Right cardiac atrium (tissue), 5 donors: Measurements from ENCODE around the gene ZMAT3. TPM values are rescaled to one million over a fixed set of nuclear protein-coding genes. Genes with fewer than 3 reads are reported as not detected.

Experiments used
- ATAC-seq, 2 donors: fragments of 200-7000 bp; cut with Tn5 transposase; one replicate each; pipeline versions ENCODE4 v1.8.0 to v1.9.1; 2020; ENCODE audit warnings: moderate library complexity in 2 of 2, mild to moderate bottlenecking in 1 of 2
- DNase-seq, 3 donors: peaks; one replicate each; pipeline ENCODE4 v3.0.0-alpha.2; 2020
- H3K27ac ChIP-seq: one replicate; pipeline ENCODE4 v1.5.1; 2013; ENCODE audit warnings: mild to moderate bottlenecking, low read length, control low read depth, moderate library complexity
- H3K27me3 ChIP-seq: one replicate; pipeline ENCODE4 v1.6.1; 2013; ENCODE audit not compliant: control insufficient read depth, insufficient read depth
- H3K4me1 ChIP-seq: one replicate; pipeline ENCODE4 v1.6.1; 2013; ENCODE audit warnings: low read length; ENCODE audit not compliant: control insufficient read depth, insufficient read depth
- H3K4me3 ChIP-seq: one replicate; pipeline ENCODE4 v1.5.1; 2013; ENCODE audit warnings: low read length, control low read depth
- H3K9me3 ChIP-seq: one replicate; pipeline ENCODE4 v1.6.1; 2013; ENCODE audit warnings: low read length; ENCODE audit not compliant: control insufficient read depth
- WGBS: extraction: QIAGEN DNeasy Blood & Tissue Kit; methylation state at CpG from one replicate; pipeline ENCODE4 v1.1.7; 2013; 5-methylcytosine and 5-hydroxymethylcytosine counted together
- intact Hi-C, 4 donors: fragments of 100-400 bp; cut with DNase I; formaldehyde crosslinking; loops; one replicate each; pipeline versions ENCODE4 v1.11.0 to v1.14.0; 2022 to 2023
- polyA plus RNA-seq: library from polyadenylated mRNA; stranded (reverse); fragments of 200-250 nt; gene quantifications from one replicate; pipeline ENCODE4 v1.2.3, GENCODE V29; 2013
- total RNA-seq, 4 donors: library from RNA; stranded (reverse); fragmentation: NEBNext Ultra II Directional; extraction: Animal tissue kit (Norgen Biotek cat#: 25700); gene quantifications; one replicate each; pipeline ENCODE4 v1.2.1, GENCODE V29; 2021
- donor health status: healthy with polysubstance abuse.
- donor health status: DM: no; HTN: yes; CAD: no.
- donor health status: DM: no; HTN: no; CAD: no.
- donor health status: DM: no; HTN: yes; CAD: no; lungs with severe emphysema.
- donor health status: DM: yes; HTN: yes; CAD: no.

ZMAT3 gene
- total and polyA plus RNA-seq, 5 donors = 3.4 to 16.6 (median 14.6) TPM

DNA sequence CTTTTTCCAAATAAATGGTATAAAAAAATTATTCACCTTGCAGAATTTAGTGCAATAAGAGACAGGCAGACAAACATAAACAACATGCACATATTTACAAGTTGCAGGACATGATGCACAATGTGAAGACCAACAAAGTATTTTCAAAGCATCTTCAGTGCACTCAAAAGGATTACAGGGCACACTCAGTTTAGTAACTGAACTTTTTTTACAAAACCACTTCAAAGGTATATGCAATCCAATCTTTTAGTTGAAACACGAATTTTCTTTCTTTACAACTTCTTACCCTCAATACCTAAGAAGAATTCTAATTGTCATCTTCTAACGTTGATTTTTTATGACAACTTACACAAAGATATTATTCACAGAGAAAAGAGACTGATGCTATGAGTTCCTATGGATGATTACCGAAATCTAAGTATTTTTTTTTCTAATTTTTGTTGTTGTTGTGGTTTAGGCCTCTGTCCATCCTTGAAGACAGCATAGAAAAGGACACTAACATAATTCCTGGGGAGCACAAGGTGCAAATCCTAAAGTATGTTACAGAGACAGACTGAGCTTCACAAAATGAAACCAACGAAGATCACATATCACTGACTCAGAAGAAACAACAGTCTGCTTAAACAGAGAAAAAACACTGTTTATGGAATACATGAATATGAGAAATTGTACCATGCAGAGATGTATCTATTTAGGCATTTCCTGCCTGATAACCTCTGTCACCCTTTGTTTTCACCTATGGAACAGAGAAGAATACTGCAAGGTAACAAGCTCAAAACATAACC is 50.3 kb downstream of the ZMAT3 start:
- DNase-seq (no peak), ATAC-seq (no peak)
- Histone ChIP-seq H3K27me3 (no peaks in the 10 kb centered on the region), H3K27ac (no peak overlapping the region), H3K4me1 (peaks cover 1% of the 10 kb centered on the region), H3K4me3 (no peak overlapping the region), H3K9me3 (no peaks in the 10 kb centered on the region)
- WGBS = 86% methylated on average over 4 of the region's 4 CpGs
- intact Hi-C loops = no loop called here

DNA sequence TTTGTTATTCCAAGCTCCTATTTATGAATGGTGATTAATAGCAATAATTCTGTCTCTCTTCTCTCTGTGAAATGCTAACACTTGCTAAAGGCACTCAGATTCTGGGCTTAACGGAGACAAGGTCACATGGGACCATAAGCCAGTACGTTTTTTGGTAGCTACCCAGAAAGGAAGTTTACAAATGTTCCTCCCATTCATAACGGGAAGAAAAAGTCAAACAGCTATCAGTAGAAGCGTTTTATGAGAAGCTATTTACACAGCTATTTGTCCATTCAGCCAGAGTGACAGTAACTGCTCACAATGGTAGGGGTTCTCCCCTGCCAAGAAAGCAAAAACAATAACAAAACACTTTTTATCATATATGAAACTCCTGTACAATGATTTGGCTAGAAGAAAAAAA is 51.5 kb downstream of the ZMAT3 start:
- DNase-seq (no peak), ATAC-seq (peak; percentile 78)
- Histone ChIP-seq H3K9me3 (no peaks in the 10 kb centered on the region), H3K4me3 (no peak overlapping the region), H3K4me1 (peaks cover 1% of the 10 kb centered on the region), H3K27ac (no peak overlapping the region), H3K27me3 (no peaks in the 10 kb centered on the region)
- WGBS = 15% methylated on average over 4 of the region's 4 CpGs
- intact Hi-C loops = no loop called here

DNA sequence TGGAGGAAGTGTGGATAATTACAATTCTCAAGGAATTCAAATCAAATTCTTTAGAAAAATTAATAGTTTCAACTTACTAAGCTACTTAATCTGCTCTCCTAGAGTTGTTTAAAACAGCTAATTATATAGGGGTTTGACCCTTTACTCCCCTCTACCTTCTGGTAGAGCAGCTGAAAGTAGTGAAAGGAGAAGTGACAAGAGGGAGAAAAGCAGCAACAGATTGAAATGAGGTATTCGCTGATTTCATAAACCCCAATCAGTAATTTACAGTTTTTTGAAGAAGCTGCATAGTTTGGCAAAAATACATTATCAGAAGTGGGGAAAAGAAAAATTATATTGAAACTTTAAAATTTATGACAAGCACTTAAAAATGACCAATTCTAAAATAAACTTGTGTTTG is 52.8 kb downstream of the ZMAT3 start:
- peaks cover 1% of the 10 kb centered on the region for H3K4me1 ChIP-seq
- WGBS = 92% methylated on average over 1 of the region's 1 CpG
- ATAC-seq = no peak
- no peak overlapping the region for H3K4me3 ChIP-seq
- intact Hi-C loops = loop anchor here in 3 of 4 donors (5.0 to 10.0 kb wide), 3 partner anchors 76 to 298 kb away; no protein-coding TSS in a partner anchor
- DNase-seq = no peak
- H3K9me3 ChIP-seq = no peaks in the 10 kb centered on the region
- no peaks in the 10 kb centered on the region for H3K27me3 ChIP-seq
- no peak overlapping the region for H3K27ac ChIP-seq

DNA sequence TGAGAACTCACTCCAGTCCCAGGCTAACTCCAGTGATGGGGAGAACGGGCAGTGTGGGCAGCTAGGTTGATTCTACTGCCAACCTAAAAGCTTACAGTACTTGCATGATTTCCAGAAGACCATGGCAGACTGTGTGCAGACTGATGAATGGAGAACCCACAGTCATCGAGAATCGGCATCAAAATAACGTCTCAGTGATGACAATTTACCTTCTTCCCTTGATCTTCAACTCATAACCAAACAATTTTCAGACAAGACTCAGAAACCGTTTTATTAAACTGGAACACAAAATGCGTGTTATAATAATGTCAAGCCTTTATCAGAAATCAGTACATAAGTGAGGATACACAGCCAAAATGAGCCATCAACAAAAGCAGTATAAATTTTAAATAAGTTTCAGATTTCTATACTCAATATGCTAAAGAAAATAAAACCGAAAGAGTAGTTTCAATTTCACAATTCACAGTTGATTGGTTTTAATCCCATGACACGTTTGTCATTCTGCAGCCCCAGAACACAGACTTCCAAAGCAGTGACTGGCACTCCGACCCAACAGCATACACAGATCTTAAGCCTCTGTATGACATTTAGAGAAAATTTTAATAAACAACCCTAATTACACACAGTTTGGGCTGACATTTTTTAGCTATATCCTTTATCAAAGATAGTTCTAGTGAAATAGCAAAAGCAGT is 54.5 kb downstream of the ZMAT3 start:
- Histone ChIP-seq H3K27me3 (no peaks in the 10 kb centered on the region), H3K9me3 (no peaks in the 10 kb centered on the region), H3K27ac (no peak overlapping the region), H3K4me3 (no peak overlapping the region), H3K4me1 (peaks cover 1% of the 10 kb centered on the region)
- DNase-seq (no peak), ATAC-seq (no peak)
- intact Hi-C loops = loop anchor here (2.0 to 10.0 kb wide), 4 partner anchors 78 to 300 kb away; no protein-coding TSS in a partner anchor
- 85% methylated on average over 9 of the region's 9 CpGs for WGBS

DNA sequence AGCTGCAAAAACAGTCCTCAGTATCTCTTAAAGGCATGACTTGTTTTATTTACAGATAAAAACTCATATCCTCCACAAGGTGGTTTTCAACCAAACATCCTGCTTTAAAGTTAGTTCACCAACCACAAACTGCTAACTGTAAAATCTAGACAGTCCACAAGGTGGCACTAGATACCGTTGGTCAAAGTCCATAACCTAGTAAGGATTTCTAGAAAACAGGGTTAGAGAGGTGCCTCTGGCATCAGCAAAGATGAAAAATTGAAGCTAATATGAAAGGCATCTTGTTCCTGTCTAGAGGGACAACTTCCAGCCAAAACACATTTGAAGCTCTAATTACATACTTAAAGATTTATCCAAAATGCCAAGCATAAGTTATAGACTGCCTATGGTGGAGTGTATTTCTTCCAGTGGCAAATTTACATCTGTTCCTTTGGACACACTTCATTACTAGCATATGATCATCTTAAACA is 56.0 kb downstream of the ZMAT3 start:
- ATAC-seq = peak; percentile 74 to 81
- 1% methylated on average over 1 of the region's 1 CpG for WGBS
- H3K4me1 ChIP-seq = peaks cover under 1% of the 10 kb centered on the region
- intact Hi-C loops = loop anchor here (2.0 to 10.0 kb wide), 4 partner anchors 79 to 302 kb away; no protein-coding TSS in a partner anchor
- no peak for DNase-seq
- H3K27ac ChIP-seq = no peak overlapping the region
- H3K4me3 ChIP-seq = no peak overlapping the region
- no peaks in the 10 kb centered on the region for H3K9me3 ChIP-seq
- no peaks in the 10 kb centered on the region for H3K27me3 ChIP-seq

DNA sequence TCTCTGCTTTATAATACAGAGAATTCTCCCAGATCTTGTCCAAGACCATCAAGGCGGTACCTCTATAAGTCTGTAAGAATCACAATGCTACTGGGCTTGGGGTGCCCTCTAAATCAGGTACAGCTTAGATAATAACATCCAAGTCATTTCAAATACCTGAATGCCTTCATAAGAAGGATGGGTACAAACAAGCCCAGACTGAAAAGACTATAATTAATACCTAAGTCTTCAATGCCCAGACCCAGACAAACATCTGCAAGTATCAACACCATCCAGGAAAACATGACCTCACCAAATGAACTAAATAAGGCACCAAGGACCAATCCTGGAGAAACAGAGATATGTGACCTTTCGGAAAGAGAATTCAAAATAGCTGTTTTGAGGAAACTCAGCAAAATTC is 65.9 kb downstream of the ZMAT3 start:
- Histone ChIP-seq H3K27me3 (no peaks in the 10 kb centered on the region), H3K4me1 (no peaks in the 10 kb centered on the region), H3K27ac (no peak overlapping the region), H3K9me3 (no peaks in the 10 kb centered on the region), H3K4me3 (no peak overlapping the region)
- WGBS = 94% methylated on average over 2 of the region's 2 CpGs
- no peak for ATAC-seq
- intact Hi-C loops = no loop called here
- DNase-seq = no peak

DNA sequence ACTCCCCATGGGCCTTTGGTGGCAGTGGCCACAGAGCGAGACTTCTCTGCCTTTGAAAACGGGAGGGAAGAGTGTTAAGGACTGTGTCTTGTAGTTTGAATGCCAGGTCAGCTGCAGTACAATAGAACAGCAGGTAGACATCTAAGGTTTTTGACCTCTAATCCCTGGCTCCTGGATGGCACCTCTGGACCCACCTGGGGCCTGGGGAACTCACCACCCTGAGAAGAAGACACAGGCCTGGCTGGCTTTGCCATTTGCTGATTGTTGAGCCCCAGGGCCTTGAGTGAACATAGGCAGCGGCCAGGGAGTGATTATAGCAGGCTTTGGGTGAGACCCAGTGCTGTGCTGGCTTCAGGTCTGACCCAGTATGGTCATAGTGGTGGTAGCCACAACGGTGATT is 66.4 kb downstream of the ZMAT3 start:
- DNase-seq (no peak), ATAC-seq (no peak)
- no peaks in the 10 kb centered on the region for H3K4me1 ChIP-seq
- no peak overlapping the region for H3K4me3 ChIP-seq
- no peaks in the 10 kb centered on the region for H3K27me3 ChIP-seq
- H3K9me3 ChIP-seq = no peaks in the 10 kb centered on the region
- intact Hi-C loops = no loop called here
- H3K27ac ChIP-seq = no peak overlapping the region
- WGBS = 91% methylated on average over 4 of the region's 4 CpGs

DNA sequence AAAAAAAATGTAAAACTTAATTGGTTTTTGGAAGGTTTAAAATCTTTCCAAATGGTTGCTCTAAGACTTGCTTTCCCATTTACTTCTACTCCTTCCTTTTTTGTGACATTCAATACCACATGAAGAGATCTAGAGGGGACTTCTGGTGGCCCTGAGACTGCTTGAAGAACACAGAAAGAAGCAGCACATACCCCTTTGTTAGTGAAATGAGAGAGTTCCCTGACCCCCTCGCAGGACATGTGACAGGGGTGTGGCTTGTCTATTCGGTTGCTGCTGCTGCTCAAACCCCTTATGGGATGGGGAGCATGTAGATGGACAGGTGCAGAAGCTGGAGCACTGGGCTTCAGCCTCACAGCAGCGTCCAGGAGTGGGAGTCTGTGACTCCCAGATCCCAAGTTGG is 71.0 kb downstream of the ZMAT3 start:
- DNase-seq (no peak), ATAC-seq (no peak)
- peaks cover 1% of the 10 kb centered on the region for H3K9me3 ChIP-seq
- 75% methylated on average over 3 of the region's 3 CpGs for WGBS
- no peak overlapping the region for H3K4me3 ChIP-seq
- intact Hi-C loops = no loop called here
- no peaks in the 10 kb centered on the region for H3K27me3 ChIP-seq
- H3K27ac ChIP-seq = no peak overlapping the region
- no peaks in the 10 kb centered on the region for H3K4me1 ChIP-seq

DNA sequence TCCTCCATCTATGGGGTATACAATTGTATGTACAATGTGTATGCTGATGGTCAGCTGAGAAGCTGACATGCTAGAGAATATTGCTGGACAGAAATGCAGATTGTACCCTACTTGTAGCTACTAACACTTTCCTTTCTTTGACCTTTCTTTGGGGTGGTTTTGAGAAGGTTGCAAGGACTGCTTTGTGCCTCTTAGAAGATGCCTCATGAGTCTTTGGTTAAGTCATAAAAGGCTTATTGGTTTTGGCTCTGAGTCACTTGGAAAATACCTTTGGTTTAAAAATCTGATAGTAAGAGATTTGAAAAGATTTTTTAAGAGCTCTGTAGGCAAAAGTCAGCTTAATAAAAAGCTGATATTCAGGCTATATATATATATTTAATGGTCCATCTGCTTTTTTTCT is 71.5 kb downstream of the ZMAT3 start:
- ATAC-seq (no peak), DNase-seq (no peak)
- Histone ChIP-seq H3K9me3 (peaks cover 1% of the 10 kb centered on the region), H3K4me1 (no peaks in the 10 kb centered on the region), H3K27ac (no peak overlapping the region), H3K27me3 (no peaks in the 10 kb centered on the region), H3K4me3 (no peak overlapping the region)
- intact Hi-C loops = no loop called here

DNA sequence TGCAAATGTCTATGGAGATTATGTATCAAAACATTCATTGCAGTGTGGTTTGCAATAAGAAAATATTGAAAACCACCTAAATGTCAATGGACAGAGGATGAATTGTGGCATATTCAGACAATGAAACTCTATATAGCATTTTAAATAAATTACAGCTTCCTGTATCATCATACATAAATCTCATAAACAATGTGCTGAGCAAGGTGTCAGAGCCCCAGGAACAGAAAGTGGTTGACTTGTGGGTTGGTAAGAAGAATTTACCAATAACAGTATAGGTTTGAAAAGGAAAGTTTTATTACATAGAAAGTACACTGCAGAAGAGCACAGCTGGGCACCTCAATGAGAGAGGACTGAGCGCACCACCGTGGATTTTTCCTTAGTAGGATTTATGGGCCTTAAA is 75.2 kb downstream of the ZMAT3 start:
- Histone ChIP-seq H3K4me1 (no peaks in the 10 kb centered on the region), H3K27me3 (no peaks in the 10 kb centered on the region), H3K27ac (no peak overlapping the region), H3K9me3 (peaks cover 1% of the 10 kb centered on the region), H3K4me3 (no peak overlapping the region)
- ATAC-seq = no peak
- intact Hi-C loops = no loop called here
- DNase-seq = no peak
- WGBS = over 99% methylated on average over 2 of the region's 2 CpGs

DNA sequence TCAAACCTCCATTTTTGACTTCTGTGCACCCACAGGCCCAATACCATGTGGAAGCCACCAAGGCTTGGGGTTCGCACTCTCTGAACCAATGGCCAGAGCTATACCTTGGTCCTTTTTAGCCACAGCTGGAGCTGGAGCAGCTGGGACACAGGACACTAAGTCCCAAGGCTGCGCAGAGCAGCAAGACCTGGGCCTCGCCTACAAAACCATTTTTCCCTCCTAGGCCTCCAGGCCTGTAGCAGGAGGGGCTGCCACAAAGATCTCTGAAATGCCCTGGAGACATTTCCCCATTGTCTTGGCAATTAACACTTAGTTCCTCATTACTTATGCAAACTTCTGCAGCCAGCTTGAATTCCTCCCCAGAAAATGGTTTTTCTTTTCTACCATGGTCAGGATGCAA is 81.3 kb downstream of the ZMAT3 start:
- H3K4me1 ChIP-seq = no peaks in the 10 kb centered on the region
- no peak for ATAC-seq
- 91% methylated on average over 3 of the region's 3 CpGs for WGBS
- peak in 1 of 3 donors; percentile 7 for DNase-seq
- no peak overlapping the region for H3K4me3 ChIP-seq
- no peak overlapping the region for H3K27ac ChIP-seq
- intact Hi-C loops = no loop called here
- H3K27me3 ChIP-seq = no peaks in the 10 kb centered on the region
- peaks cover 3% of the 10 kb centered on the region for H3K9me3 ChIP-seq
